Gastrocnemius medialis (tissue), 4 donors: ENCODE data around the gene LILRA5.

Experiments
- POLR2A ChIP-seq, 2 donors: fragments of 450-650 bp; IDR thresholded peaks; one replicate each; pipeline ENCODE4 v1.6.1; 2017; ENCODE audit warnings: antibody characterized with exemption in 2 of 2, mild to moderate bottlenecking in 2 of 2, moderate library complexity in 2 of 2
- TF ChIP-seq, protein P1 (sequence below), 5 experiments: fragments of 450-650 bp in 3 of 5; fragments of 200-600 bp in 2 of 5; sonication (generic) in 2 of 5; IDR thresholded peaks in 4 of 5; conservative IDR thresholded peaks in 1 of 5; 1 replicate in 4 of 5; 2 replicates in 1 of 5; pipeline ENCODE4 v1.5.1; 2016 to 2019; ENCODE audit warnings: antibody characterized with exemption in 5 of 5, mild to moderate bottlenecking in 3 of 5, moderate library complexity in 3 of 5

DNA sequence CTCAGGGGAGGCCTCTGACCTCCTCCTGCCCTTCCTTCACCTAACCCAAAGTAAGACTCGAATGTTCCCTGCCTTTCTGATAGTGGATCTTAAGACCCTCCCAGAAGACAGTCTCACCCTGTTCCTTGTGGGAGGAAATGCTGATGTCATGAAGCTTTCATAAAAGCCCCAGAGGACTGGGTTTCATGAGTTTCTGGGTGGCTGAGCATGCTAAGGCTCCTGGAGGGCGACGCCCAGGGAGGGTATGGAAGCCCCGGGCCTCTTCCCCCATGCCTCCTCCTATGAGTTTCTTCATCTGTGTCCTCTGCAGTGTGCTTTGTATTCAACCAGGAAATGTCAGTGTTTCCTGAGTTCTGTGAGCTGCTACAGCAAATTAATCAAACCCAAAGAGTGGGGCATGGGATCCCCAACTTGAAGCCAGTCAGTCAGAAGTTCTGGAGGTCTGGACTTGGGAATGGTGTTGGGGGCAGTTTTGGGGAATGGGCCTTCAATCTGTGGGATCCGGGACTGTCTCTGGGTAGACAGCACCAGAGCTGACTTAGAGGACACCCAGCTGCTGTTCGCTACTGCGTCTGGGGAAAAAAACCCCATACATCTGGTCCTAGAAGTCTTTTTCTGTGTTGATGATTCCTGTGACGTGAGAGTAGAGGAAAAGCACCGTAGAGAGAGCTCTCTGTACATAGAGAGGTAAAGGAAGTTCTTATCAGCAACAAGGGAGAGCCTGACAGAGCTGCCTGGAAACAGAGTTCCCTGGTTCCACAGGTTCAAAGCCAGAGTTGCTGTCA lies 30.1 kb downstream of the LILRA5 start:
- TF ChIP-seq, protein P1, sequence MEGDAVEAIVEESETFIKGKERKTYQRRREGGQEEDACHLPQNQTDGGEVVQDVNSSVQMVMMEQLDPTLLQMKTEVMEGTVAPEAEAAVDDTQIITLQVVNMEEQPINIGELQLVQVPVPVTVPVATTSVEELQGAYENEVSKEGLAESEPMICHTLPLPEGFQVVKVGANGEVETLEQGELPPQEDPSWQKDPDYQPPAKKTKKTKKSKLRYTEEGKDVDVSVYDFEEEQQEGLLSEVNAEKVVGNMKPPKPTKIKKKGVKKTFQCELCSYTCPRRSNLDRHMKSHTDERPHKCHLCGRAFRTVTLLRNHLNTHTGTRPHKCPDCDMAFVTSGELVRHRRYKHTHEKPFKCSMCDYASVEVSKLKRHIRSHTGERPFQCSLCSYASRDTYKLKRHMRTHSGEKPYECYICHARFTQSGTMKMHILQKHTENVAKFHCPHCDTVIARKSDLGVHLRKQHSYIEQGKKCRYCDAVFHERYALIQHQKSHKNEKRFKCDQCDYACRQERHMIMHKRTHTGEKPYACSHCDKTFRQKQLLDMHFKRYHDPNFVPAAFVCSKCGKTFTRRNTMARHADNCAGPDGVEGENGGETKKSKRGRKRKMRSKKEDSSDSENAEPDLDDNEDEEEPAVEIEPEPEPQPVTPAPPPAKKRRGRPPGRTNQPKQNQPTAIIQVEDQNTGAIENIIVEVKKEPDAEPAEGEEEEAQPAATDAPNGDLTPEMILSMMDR (IDR thresholded peaks at IDR 0.05 in 4 of 5, conservative IDR thresholded peaks at IDR 0.05 in 1 of 5): no peak
- TF ChIP-seq POLR2A (IDR thresholded peaks at IDR 0.05): no peak
